WTC11 (cell line): Measurements from ENCODE around the gene KLHL12. TPM values are rescaled to one million over a fixed set of nuclear protein-coding genes. Genes with fewer than 3 reads are reported as not detected.

Source experiments
- ATAC-seq: fragments of 200-7000 bp; cut with Tn5 transposase; 2 replicates; pipeline ENCODE4 v1.10.0; 2021; ENCODE audit warnings: mild to moderate bottlenecking, moderate library complexity
- CTCF ChIA-PET: fragments of 300-600 bp; sonication (Branson Sonifier 250); formaldehyde crosslinking; loops from one replicate; lab custom pipeline; 2021; ENCODE audit warnings: antibody characterized with exemption; lab: Charles Lee
- POLR2A ChIA-PET: fragments of 350-600 bp; sonication (Branson Sonifier 250); formaldehyde crosslinking; loops from one replicate; lab custom pipeline; 2021; ENCODE audit warnings: antibody characterized with exemption; lab: Charles Lee
- DNase-seq: peaks from one replicate; pipeline ENCODE4 v3.0.0; 2021; ENCODE audit warnings: low spot score
- H3K27ac Mint-ChIP-seq: 2 replicates; pipeline ENCODE4 v1.8.0; 2021; ENCODE audit warnings: mixed read lengths
- H3K27me3 Mint-ChIP-seq: 2 replicates; pipeline ENCODE4 v1.8.0; 2021; ENCODE audit warnings: low read depth, mild to moderate bottlenecking, moderate library complexity, mixed read lengths
- H3K36me3 Mint-ChIP-seq: 2 replicates; pipeline ENCODE4 v1.8.0; 2021; ENCODE audit warnings: mixed read lengths
- H3K4me1 Mint-ChIP-seq: 2 replicates; pipeline ENCODE4 v1.8.0; 2022; ENCODE audit warnings: mixed read lengths
- H3K4me3 Mint-ChIP-seq: 2 replicates; pipeline ENCODE4 v1.8.0; 2021; ENCODE audit warnings: mild to moderate bottlenecking, moderate library complexity, mixed read lengths
- H3K9me3 Mint-ChIP-seq: 2 replicates; pipeline ENCODE4 v1.8.0; 2021; ENCODE audit warnings: mixed read lengths
- ARID4B ChIP-seq: sonication (generic); formaldehyde crosslinking; IDR thresholded peaks from 2 replicates; pipeline ENCODE4 v1.8.0; 2023; ENCODE audit warnings: missing genetic modification reagents, mild to moderate bottlenecking, borderline replicate concordance
- CTCF ChIP-seq: fragments of 200-600 bp; IDR thresholded peaks from 2 replicates; pipeline ENCODE4 v1.8.0; 2022; ENCODE audit warnings: antibody characterized with exemption
- E2F1 ChIP-seq: sonication (generic); formaldehyde crosslinking; IDR thresholded peaks from 2 replicates; pipeline ENCODE4 v1.8.0; 2022; ENCODE audit warnings: mild to moderate bottlenecking, missing genetic modification reagents
- ELF4 ChIP-seq: sonication (generic); formaldehyde crosslinking; IDR thresholded peaks from 2 replicates; pipeline ENCODE4 v1.8.1; 2022; ENCODE audit warnings: low read depth, mild to moderate bottlenecking, moderate library complexity, missing genetic modification reagents
- ESRRA ChIP-seq: sonication (generic); formaldehyde crosslinking; IDR thresholded peaks from 2 replicates; pipeline ENCODE4 v1.8.1; 2022; ENCODE audit warnings: mild to moderate bottlenecking, missing genetic modification reagents, borderline replicate concordance
- FOXJ3 ChIP-seq: sonication (generic); formaldehyde crosslinking; IDR thresholded peaks from 2 replicates; pipeline ENCODE4 v1.9.0; 2021; ENCODE audit warnings: missing genetic modification reagents, mild to moderate bottlenecking, borderline replicate concordance
- FOXK1 ChIP-seq: sonication (generic); formaldehyde crosslinking; IDR thresholded peaks from 2 replicates; pipeline ENCODE4 v1.8.0; 2022; ENCODE audit warnings: mild to moderate bottlenecking, moderate library complexity, missing genetic modification reagents
- MXD4 ChIP-seq: fragments of 250-450 bp; sonication (Bioruptor Pico); IDR thresholded peaks from 2 replicates; pipeline ENCODE4 v1.8.0; 2021; ENCODE audit warnings: mild to moderate bottlenecking, moderate library complexity, borderline replicate concordance
- SMAD4 ChIP-seq: sonication (generic); formaldehyde crosslinking; IDR thresholded peaks from 2 replicates; pipeline ENCODE4 v1.8.0; 2022; ENCODE audit warnings: mild to moderate bottlenecking, missing genetic modification reagents
- ZNF219 ChIP-seq: sonication (generic); formaldehyde crosslinking; IDR thresholded peaks from 2 replicates; pipeline ENCODE4 v1.8.0; 2023; ENCODE audit warnings: missing genetic modification reagents, mild to moderate bottlenecking, borderline replicate concordance
- ZNF232 ChIP-seq: sonication (generic); formaldehyde crosslinking; IDR thresholded peaks from 2 replicates; pipeline ENCODE4 v1.8.0; 2022; ENCODE audit warnings: mild to moderate bottlenecking, missing genetic modification reagents
- ZNF532 ChIP-seq: fragments of 250-450 bp; sonication (Bioruptor Pico); IDR thresholded peaks from 2 replicates; pipeline ENCODE4 v1.9.0; 2021; ENCODE audit warnings: mild to moderate bottlenecking, borderline replicate concordance
- ZNF671 ChIP-seq: fragments of 250-450 bp; sonication (Bioruptor Pico); IDR thresholded peaks from 2 replicates; pipeline ENCODE4 v1.8.0; 2021; ENCODE audit warnings: mild to moderate bottlenecking
- total RNA-seq: library from RNA; stranded (reverse); gene quantifications from 3 replicates; pipeline ENCODE4 v1.2.3, GENCODE V29; 2021

KLHL12 gene
- total RNA-seq, 1 experiment from 2014 or later: 29.6 TPM

GRCh38 chr1:202854787-202855186 lies 72.2 kb downstream of the KLHL12 start:
- ATAC-seq: no peak
- no peak overlapping the region for H3K27ac Mint-ChIP-seq
- H3K36me3 Mint-ChIP-seq: peaks cover 46% of the 10 kb centered on the region
- H3K4me3 Mint-ChIP-seq: no peak overlapping the region
- peaks cover 5% of the 10 kb centered on the region for H3K4me1 Mint-ChIP-seq
- no peaks in the 10 kb centered on the region for H3K9me3 Mint-ChIP-seq
- CTCF ChIA-PET: interaction anchor here (1.9 kb wide), 1 partner anchor 144 kb away, joined by 8 read pairs; no protein-coding TSS in a partner anchor
- DNase-seq: no peak
- H3K27me3 Mint-ChIP-seq: no peaks in the 10 kb centered on the region
- POLR2A ChIA-PET: no interaction called here
- no peak for TF ChIP-seq FOXJ3 (CRISPR knock-in tag)
- TF ChIP-seq ESRRA (CRISPR knock-in tag): no peak
- TF ChIP-seq ELF4 (CRISPR knock-in tag): no peak
- TF ChIP-seq ZNF232 (CRISPR knock-in tag): no peak
- no peak for TF ChIP-seq SMAD4 (CRISPR knock-in tag)
- no peak for TF ChIP-seq ZNF219
- TF ChIP-seq ZNF671 (CRISPR knock-in tag): no peak
- TF ChIP-seq FOXK1 (CRISPR knock-in tag): no peak
- TF ChIP-seq ZNF532 (CRISPR knock-in tag): no peak

GRCh38 chr1:202852163-202852904 lies 74.7 kb downstream of the KLHL12 start:
- peaks cover 34% of the 10 kb centered on the region for H3K36me3 Mint-ChIP-seq
- H3K27me3 Mint-ChIP-seq: no peaks in the 10 kb centered on the region
- POLR2A ChIA-PET: interaction anchor here (0.6 kb wide), 1 partner anchor 15 kb away, joined by 3 read pairs; no protein-coding TSS in a partner anchor
- TF ChIP-seq E2F1 (no peak), ARID4B (no peak), MXD4 (CRISPR knock-in tag) (no peak), CTCF (peak; percentile 10; the same call in 1 of the 2 replicates)
- no peaks in the 10 kb centered on the region for H3K9me3 Mint-ChIP-seq
- CTCF ChIA-PET: interaction anchor here (1.6 to 1.9 kb wide), 3 partner anchors 8 to 34 kb away, joined by 3 to 8 read pairs (median 5); no protein-coding TSS in a partner anchor
- ATAC-seq: peak; percentile 96
- H3K4me3 Mint-ChIP-seq: no peak overlapping the region
- peak overlapping the region; percentile 81; the same call in 1 of the 2 replicates for H3K27ac Mint-ChIP-seq
- peak; percentile 70 for DNase-seq
- 0 out of 2 replicates have a peak, but pooled peaks cover 4% of the 10 kb centered on the region for H3K4me1 Mint-ChIP-seq
